NCI-H1436 treated with DMSO at 0.1 percent for 48 hours (cell line): ENCODE data around the gene SCAF4.
A peak's percentile ranks its signal among the peaks of the same experiment; 100 is the strongest.
"Not testable (repeated sequence)": the region's sequence is repeated elsewhere in the genome, so short reads cannot be mapped to it uniquely, and the experiment has no call there.

Experiments used
- DNase-seq: peaks from one replicate; lab custom pipeline; 2025; lab: John Stamatoyannopoulos, UW

The SCAF4 gene

DNA sequence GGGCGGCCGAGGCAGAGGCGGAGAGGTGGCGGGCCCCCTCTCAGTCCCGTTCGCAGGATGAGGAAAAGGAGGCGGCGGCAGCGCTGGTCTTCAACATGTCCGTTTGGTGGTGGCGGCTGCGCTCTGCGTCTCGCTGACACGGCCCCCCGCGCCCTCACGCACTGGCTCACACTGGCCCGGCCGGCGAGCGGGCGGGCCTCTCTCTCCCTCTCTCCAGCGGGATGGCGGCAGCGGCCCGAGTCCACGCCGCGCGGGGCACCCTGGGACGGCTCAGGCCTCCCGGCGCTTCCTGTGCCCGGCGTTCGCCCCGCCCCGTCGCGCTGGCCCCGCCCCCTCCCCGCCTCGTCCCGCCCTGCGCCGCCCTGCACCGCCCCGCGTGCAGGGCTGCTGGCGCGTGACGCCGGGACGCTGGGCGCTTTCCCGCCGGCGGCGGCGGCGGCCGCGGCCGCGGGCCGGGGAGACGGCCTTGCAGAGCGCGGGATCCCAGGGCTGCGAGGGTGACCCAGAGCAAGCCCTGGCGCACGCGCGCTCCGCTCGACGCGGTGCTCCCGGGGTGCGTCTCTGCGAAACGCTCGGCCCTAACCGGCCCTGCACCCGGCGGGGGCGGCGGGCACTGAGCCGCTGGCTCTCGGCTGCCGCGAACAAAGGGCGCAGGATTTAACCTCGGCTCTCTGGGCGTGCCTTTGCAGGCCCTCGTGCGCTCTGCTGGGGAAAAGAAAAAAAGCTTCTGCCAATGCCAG, at the start of gene SCAF4:
Gene SCAF4, minus strand, starts transcription at position 262 of the 740 bp plus-strand sequence. CDS start 426 bp downstream, outside the sequence.
- peak; percentile 26 for DNase-seq

GRCh38 chr21:31780944-31781343, 49.0 kb upstream of the SCAF4 start:
- no peak for DNase-seq

- DNase-seq: no peak
Observed at GRCh38 chr21:31778546-31778945, 46.6 kb upstream of the SCAF4 start.

- DNase-seq: no peak
Observed at GRCh38 chr21:31777857-31778256, 45.9 kb upstream of the SCAF4 start.

GRCh38 chr21:31774031-31774430, 42.1 kb upstream of the SCAF4 start:
- no peak for DNase-seq

DNA sequence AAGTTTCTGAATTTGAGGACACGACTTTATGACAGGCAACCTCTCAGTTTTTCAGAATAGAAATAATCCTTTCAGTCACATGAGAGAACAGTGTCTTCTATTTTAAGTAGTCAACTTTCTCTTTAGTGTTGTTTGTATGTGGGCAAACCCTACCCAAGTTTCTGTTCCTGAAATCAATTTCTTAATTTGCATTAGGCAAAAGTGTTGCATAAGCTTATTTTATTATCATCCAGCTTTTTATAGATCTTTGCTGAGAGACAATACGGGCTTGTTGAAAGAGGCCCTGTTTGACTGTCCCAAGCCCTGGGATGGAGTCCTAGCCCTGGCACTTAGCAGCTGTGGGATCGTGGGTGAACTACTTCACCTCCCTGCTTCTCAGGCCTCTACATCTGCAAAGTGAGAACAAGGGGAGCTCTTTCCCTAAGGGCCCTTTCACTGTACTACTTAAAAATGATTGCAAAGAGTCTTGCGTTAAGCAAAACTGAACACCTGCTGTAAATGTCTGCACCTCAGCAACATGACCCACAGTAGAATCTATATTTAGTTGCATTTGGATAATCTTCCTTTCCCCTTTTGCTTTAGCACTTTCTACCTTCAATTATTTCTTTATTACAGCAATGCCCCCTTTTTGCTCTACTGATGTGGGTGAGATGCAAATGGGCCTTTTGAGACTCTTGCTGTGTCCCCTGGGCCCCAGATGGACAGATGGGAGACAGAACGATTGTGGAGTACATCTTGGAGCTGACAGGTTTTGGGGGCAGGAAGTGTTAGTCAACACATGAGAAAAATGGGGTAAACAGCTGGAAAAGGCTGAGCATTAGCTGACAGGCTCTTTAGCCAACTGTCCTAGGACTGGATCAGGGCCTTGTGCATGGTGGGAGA, 41.0 kb upstream of the SCAF4 start:
- no peak for DNase-seq

DNA sequence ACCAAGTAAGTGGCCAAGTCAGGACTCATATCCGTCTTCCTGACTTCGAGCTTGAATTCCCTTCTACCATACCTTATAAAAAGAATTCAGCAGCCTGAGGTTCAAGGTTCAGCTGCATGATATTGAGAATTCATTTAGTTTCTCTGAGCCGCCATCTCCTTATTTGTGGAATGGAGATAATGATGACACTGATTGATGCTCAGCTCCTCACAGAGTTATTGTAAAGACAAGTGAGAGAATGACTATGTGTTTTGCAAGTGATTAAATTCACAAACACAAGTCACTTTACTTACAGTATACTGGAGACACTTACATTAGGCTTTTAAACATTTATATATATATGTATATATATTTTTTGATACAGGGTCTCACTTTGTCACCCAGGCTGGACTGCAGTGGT, 39.8 kb upstream of the SCAF4 start:
- no peak for DNase-seq

- no peak for DNase-seq
Observed at GRCh38 chr21:31768710-31769109, 36.8 kb upstream of the SCAF4 start.

GRCh38 chr21:31766899-31767298, 35.0 kb upstream of the SCAF4 start:
- DNase-seq: no peak

GRCh38 chr21:31765850-31766249, 33.9 kb upstream of the SCAF4 start:
- not testable (repeated sequence) for DNase-seq

DNA sequence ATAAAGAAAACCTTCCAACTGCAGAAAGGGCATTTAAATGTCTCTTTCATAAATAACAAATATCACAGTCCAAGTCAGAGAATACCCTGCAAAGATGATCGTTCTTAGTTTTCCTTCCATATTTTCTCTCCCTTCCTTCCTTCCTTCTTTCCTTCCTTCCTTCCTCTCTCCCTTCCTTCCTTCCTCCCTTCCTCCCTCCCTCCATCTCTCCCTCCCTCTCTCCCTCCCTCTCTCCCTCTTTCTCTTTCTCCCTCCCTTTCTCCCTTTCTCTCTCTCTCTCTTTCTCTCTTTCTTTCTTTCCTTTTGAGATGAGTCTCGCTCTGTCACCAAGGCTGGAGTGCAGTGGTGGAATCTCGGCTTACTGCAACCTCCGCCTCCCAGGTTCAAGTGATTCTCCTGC, 29.0 kb upstream of the SCAF4 start:
- DNase-seq: no peak

- DNase-seq: no peak
Observed at GRCh38 chr21:31756787-31757186, 24.9 kb upstream of the SCAF4 start.

DNA sequence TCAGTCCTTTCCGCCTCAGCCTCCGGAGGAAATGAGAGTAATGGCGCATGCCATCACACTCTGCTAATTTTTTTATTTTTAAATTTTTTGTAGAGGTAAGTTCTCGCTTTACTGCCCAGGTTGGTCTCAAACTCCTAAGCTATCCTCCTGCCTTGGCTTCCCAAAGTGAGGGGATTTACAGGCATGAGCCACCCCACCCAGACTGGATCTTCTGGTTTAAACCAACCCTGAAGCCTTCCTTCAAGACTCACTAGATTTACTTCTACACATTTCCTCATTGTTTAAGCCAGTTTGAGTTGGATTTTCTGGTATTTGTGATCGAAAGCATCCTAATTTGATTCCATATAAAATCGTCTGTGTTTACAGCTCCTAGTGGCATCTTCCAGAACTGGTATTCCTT, 23.1 kb upstream of the SCAF4 start:
- DNase-seq: no peak

GRCh38 chr21:31754708-31754960, 22.7 kb upstream of the SCAF4 start:
- no peak for DNase-seq

GRCh38 chr21:31753949-31754707, 22.2 kb upstream of the SCAF4 start:
- DNase-seq: no peak

DNA sequence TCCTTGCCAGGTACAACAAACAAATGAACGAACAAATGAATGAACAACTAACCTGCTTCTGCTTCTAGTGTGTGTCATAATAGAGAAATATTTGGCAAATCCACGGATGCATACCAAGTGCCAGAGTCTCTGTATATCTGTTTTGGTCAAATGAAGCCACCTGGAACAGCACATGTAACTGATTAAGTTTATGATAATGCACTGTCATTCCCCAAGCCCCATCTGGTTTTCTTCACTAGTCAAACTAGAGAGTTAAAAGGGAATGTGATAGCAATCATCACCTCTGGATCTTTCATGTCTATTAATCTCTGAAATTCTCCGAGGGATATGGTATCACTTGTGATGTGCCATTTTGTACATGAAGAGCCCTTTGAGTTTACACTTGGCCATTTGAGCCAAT, 21.0 kb upstream of the SCAF4 start:
- DNase-seq: no peak

DNA sequence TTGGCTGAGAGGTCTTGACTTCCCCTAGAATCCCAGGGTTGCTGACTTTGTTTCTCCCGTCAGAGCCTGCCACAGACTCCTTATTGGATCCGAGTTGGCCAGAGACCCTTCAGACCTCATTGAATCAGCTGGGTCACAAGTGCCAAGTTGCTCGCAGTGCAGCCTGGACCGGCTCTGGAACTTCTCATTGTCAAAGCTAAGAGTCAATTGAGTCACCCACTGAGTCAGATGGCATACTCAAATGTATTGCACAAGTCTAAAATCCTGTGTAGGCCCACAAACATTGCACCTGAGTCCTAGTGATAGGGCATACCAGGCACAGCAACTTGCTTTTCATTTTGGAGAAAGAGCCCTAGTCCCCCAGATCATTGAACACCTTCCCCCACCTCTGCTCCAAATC, 20.4 kb upstream of the SCAF4 start:
- no peak for DNase-seq

GRCh38 chr21:31750843-31751242, 18.9 kb upstream of the SCAF4 start:
- DNase-seq: no peak

DNA sequence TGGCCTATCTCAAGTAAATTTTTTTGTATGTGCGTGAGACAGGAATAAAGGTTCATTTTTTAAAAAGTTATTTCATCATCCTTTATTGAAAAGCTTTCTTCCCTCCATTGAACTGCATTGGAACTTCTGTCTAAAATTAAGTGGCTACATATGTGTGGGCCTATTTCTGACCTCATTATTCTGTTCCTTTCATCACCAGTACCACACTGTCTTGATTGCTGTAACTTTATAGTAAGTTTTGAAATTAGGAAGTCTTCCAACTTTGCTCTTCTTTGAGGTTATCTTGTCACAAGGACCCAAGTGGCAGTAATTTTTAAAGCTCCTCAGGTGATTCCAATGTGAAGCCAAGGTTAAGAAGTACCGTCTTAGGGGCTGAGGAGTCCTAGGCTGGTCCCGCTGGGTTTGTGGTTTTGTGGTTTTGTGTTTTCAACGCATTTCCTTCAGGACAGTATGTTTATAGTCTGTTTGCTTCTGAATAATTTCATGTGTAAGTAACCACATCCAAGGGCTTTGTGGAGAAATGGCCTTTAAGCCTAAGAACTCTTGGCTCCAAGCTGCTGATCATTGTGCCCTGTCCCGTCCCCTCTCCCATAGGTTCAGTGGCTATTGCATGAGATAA, 12.4 kb upstream of the SCAF4 start:
- DNase-seq: no peak

GRCh38 chr21:31743712-31744111, 11.8 kb upstream of the SCAF4 start:
- DNase-seq: no peak

- DNase-seq: no peak
Observed at GRCh38 chr21:31741116-31741515, 9.2 kb upstream of the SCAF4 start.
